Loucy (cell line): Measurements from ENCODE around the gene LLGL2.

Experiments used
- H2AFZ ChIP-seq: fragments of 200-600 bp; sonication (generic); 2 replicates; pipeline ENCODE4 v1.6.0; 2016; ENCODE audit warnings: antibody characterized with exemption, mild to moderate bottlenecking, low read length, moderate library complexity
- H3F3A ChIP-seq: fragments of 200-600 bp; 2 replicates; pipeline ENCODE4 v1.6.0; 2016; ENCODE audit warnings: antibody characterized with exemption, low read depth, mild to moderate bottlenecking
- H3K27me3 ChIP-seq: fragments of 200-600 bp; sonication (generic); 2 replicates; pipeline ENCODE4 v1.6.1; 2014; ENCODE audit warnings: low read length, mild to moderate bottlenecking; ENCODE audit not compliant: insufficient read depth, poor library complexity, severe bottlenecking
- H3K36me3 ChIP-seq: fragments of 200-600 bp; sonication (generic); 2 replicates; pipeline ENCODE4 v1.6.1; 2016; ENCODE audit warnings: low read length; ENCODE audit not compliant: insufficient read depth
- H3K4me1 ChIP-seq: fragments of 200-600 bp; sonication (generic); 2 replicates; pipeline ENCODE4 v1.5.1; 2014; ENCODE audit warnings: low read length, mild to moderate bottlenecking; ENCODE audit not compliant: insufficient read depth, poor library complexity, severe bottlenecking
- H3K4me2 ChIP-seq: fragments of 200-600 bp; sonication (generic); 2 replicates; pipeline ENCODE4 v1.6.0; 2014; ENCODE audit warnings: antibody characterized with exemption, low read length, low read depth, mild to moderate bottlenecking; ENCODE audit not compliant: poor library complexity, severe bottlenecking
- H3K4me3 ChIP-seq: fragments of 200-600 bp; sonication (generic); 2 replicates; pipeline ENCODE4 v1.5.1; 2014; ENCODE audit warnings: low read length, mild to moderate bottlenecking, mixed read lengths; ENCODE audit not compliant: poor library complexity, severe bottlenecking
- H3K79me2 ChIP-seq: fragments of 200-600 bp; sonication (generic); 2 replicates; pipeline ENCODE4 v1.6.1; 2014; ENCODE audit warnings: low read length; ENCODE audit not compliant: insufficient read depth
- H3K9ac ChIP-seq: fragments of 200-600 bp; sonication (generic); 2 replicates; pipeline ENCODE4 v1.6.0; 2014; ENCODE audit warnings: mild to moderate bottlenecking, low read depth, low read length, moderate library complexity; ENCODE audit not compliant: poor library complexity, severe bottlenecking
- H3K9me2 ChIP-seq: fragments of 200-600 bp; sonication (generic); replicated peaks from 2 replicates; pipeline ENCODE4 v1.6.1; 2016; ENCODE audit warnings: low read depth, low read length, mixed read lengths
- H3K9me3 ChIP-seq: fragments of 200-600 bp; sonication (generic); 2 replicates; pipeline ENCODE4 v1.6.1; 2014; ENCODE audit warnings: mild to moderate bottlenecking, antibody characterized with exemption, low read length, low read depth; ENCODE audit not compliant: insufficient read depth
- H4K20me1 ChIP-seq: fragments of 200-600 bp; sonication (generic); 2 replicates; pipeline ENCODE4 v1.6.0; 2014; ENCODE audit warnings: antibody characterized with exemption, low read length, mild to moderate bottlenecking; ENCODE audit not compliant: insufficient read depth, poor library complexity, severe bottlenecking
- CTCF ChIP-seq: fragments of 200-600 bp; sonication (generic); conservative IDR thresholded peaks from 2 replicates; pipeline ENCODE4 v1.5.1; 2014; ENCODE audit warnings: mild to moderate bottlenecking, antibody characterized with exemption, low read length
- EZH2phosphoT487 ChIP-seq: fragments of 200-600 bp; IDR thresholded peaks from 2 replicates; pipeline ENCODE4 v1.6.1; 2018; ENCODE audit warnings: antibody characterized with exemption, mild to moderate bottlenecking, moderate library complexity, borderline replicate concordance

Gene LLGL2

DNA sequence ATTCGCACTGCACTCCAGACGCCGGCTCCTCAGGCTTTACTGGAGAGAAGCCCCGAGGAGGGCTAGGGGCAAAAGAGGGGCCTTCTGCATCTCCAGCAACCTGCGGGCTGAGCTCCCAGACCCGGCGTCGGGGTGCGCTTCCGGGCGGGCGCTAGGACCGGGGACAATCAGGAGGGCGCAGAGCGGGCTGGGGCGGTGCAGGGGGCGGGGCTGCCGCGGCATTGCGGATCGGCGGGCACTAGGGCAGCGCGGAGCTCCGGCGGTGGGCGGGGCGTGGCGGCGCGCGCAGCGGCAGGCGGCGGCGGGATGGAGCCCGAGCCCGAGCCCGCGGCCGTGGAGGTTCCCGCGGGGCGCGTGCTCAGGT lies 9.3 kb upstream of the LLGL2 start, which contains the start of gene TSEN54:
Gene TSEN54, plus strand, starts transcription at position 274 of the 364 bp plus-strand sequence. Its CDS starts 33 bp downstream, at position 307.
- Histone ChIP-seq H3F3A (no peaks in the 10 kb centered on the region), H3K9me2 (no peaks in the 10 kb centered on the region), H3K9me3 (no peaks in the 10 kb centered on the region), H3K36me3 (no peaks in the 10 kb centered on the region), H3K4me2 (peak within 1 kb of the TSS; percentile 99), H3K9ac (peak within 1 kb of the TSS; percentile 70), H3K4me3 (peak within 1 kb of the TSS; percentile 84), H4K20me1 (peaks cover 13% of the 10 kb centered on the region), H3K4me1 (peaks cover 36% of the 10 kb centered on the region), H3K27me3 (no peaks in the 10 kb centered on the region), H2AFZ (peak within 1 kb of the TSS; percentile 85), H3K79me2 (peaks cover 8% of the 10 kb centered on the region; the same call in 1 of the 2 replicates)
- TF ChIP-seq EZH2phosphoT487 (no peak), CTCF (no peak)

GRCh38 chr17:75516619-75517296 lies 8.7 kb upstream of the LLGL2 start:
- H3K9me3 ChIP-seq = no peaks in the 10 kb centered on the region
- no peaks in the 10 kb centered on the region for H3K27me3 ChIP-seq
- peaks cover 8% of the 10 kb centered on the region; the same call in 1 of the 2 replicates for H3K79me2 ChIP-seq
- H3K9me2 ChIP-seq = no peaks in the 10 kb centered on the region
- peak overlapping the region; percentile 88 for H3K4me2 ChIP-seq
- H3K36me3 ChIP-seq = no peaks in the 10 kb centered on the region
- peak overlapping the region; percentile 84 for H3K4me3 ChIP-seq
- TF ChIP-seq EZH2phosphoT487 (no peak), CTCF (no peak)
- peak overlapping the region; percentile 76 for H2AFZ ChIP-seq
- H3K4me1 ChIP-seq = peaks cover 36% of the 10 kb centered on the region
- no peaks in the 10 kb centered on the region for H3F3A ChIP-seq
- peak overlapping the region; percentile 70 for H3K9ac ChIP-seq
- H4K20me1 ChIP-seq = peaks cover 13% of the 10 kb centered on the region

- H3K27me3 ChIP-seq = no peaks in the 10 kb centered on the region
- no peaks in the 10 kb centered on the region for H3K36me3 ChIP-seq
- H3K9me3 ChIP-seq = no peaks in the 10 kb centered on the region
- peak overlapping the region; percentile 88 for H3K4me2 ChIP-seq
- peak overlapping the region; percentile 76; the same call in 1 of the 2 replicates for H2AFZ ChIP-seq
- peak overlapping the region; percentile 84 for H3K4me3 ChIP-seq
- peaks cover 13% of the 10 kb centered on the region for H4K20me1 ChIP-seq
- H3K9ac ChIP-seq = peak overlapping the region; percentile 70
- no peaks in the 10 kb centered on the region for H3K9me2 ChIP-seq
- H3K79me2 ChIP-seq = peaks cover 8% of the 10 kb centered on the region; the same call in 1 of the 2 replicates
- H3F3A ChIP-seq = no peaks in the 10 kb centered on the region
- H3K4me1 ChIP-seq = peaks cover 31% of the 10 kb centered on the region
- no peak for TF ChIP-seq EZH2phosphoT487
- TF ChIP-seq CTCF = peak; percentile 14; the same call in 1 of the 2 replicates
These were observed 8.1 kb upstream of the LLGL2 start for GRCh38 chr17:75517297-75517865.
